Amniotic epithelial cell (primary cell): Measurements from ENCODE around the gene ZNRF3.
"Not testable (repeated sequence)": the region's sequence is repeated elsewhere in the genome, so short reads cannot be mapped to it uniquely, and the experiment has no call there.

ENCODE experiments used
- DNase-seq: peaks from one replicate; pipeline ENCODE4 v3.0.0-alpha.2; 2010; ENCODE audit warnings: low read depth

ZNRF3 gene

GRCh38 chr22:28985581-28986290 lies 102.4 kb downstream of the ZNRF3 start:
- no peak for DNase-seq

GRCh38 chr22:28986366-28986765 lies 103.0 kb downstream of the ZNRF3 start:
- peak; percentile 100 for DNase-seq

GRCh38 chr22:28988457-28988856 lies 105.1 kb downstream of the ZNRF3 start:
- no peak for DNase-seq

- peak; percentile 72 for DNase-seq
Measured at GRCh38 chr22:28989035-28989464, 105.7 kb downstream of the ZNRF3 start.

GRCh38 chr22:28989484-28989883 lies 106.1 kb downstream of the ZNRF3 start:
- peak; percentile 70 for DNase-seq

- no peak for DNase-seq
Measured at GRCh38 chr22:28989912-28990311, 106.5 kb downstream of the ZNRF3 start.

GRCh38 chr22:28992565-28993356 lies 109.4 kb downstream of the ZNRF3 start:
- peak; percentile 52 for DNase-seq

- DNase-seq = no peak
Measured at GRCh38 chr22:28994522-28994921, 111.2 kb downstream of the ZNRF3 start.

- DNase-seq = no peak
Measured at GRCh38 chr22:28995551-28995950, 112.2 kb downstream of the ZNRF3 start.

GRCh38 chr22:28997342-28997741 lies 114.0 kb downstream of the ZNRF3 start:
- no peak for DNase-seq

- no peak for DNase-seq
Measured at GRCh38 chr22:28998681-28999080, 115.3 kb downstream of the ZNRF3 start.

GRCh38 chr22:28999510-28999909 lies 116.1 kb downstream of the ZNRF3 start:
- DNase-seq = no peak

- no peak for DNase-seq
Measured at GRCh38 chr22:28999919-29000556, 116.7 kb downstream of the ZNRF3 start.

- DNase-seq = no peak
Measured at GRCh38 chr22:29000641-29001040, 117.3 kb downstream of the ZNRF3 start.

- DNase-seq = no peak
Measured at GRCh38 chr22:29002603-29003002, 119.2 kb downstream of the ZNRF3 start.

GRCh38 chr22:29003552-29003951 lies 120.2 kb downstream of the ZNRF3 start:
- DNase-seq = no peak

GRCh38 chr22:29003975-29004646 lies 120.7 kb downstream of the ZNRF3 start:
- DNase-seq = no peak

GRCh38 chr22:29004647-29005371 lies 121.4 kb downstream of the ZNRF3 start:
- DNase-seq = peak; percentile 34

GRCh38 chr22:29005754-29006153 lies 122.4 kb downstream of the ZNRF3 start:
- not testable (repeated sequence) for DNase-seq

GRCh38 chr22:29006346-29006745 lies 123.0 kb downstream of the ZNRF3 start:
- no peak for DNase-seq

GRCh38 chr22:29009148-29009547 lies 125.8 kb downstream of the ZNRF3 start:
- peak; percentile 59 for DNase-seq
